ENCODE measurements around the gene MAP4. TPM values are rescaled to one million over a fixed set of nuclear protein-coding genes. Genes with fewer than 3 reads are reported as not detected.

MAP4 gene
- total and polyA plus RNA-seq, 2 donors (not counting 3 experiments of a cell fraction or from before 2014, with no cell fraction given) = 121 to 290 TPM

DNA sequence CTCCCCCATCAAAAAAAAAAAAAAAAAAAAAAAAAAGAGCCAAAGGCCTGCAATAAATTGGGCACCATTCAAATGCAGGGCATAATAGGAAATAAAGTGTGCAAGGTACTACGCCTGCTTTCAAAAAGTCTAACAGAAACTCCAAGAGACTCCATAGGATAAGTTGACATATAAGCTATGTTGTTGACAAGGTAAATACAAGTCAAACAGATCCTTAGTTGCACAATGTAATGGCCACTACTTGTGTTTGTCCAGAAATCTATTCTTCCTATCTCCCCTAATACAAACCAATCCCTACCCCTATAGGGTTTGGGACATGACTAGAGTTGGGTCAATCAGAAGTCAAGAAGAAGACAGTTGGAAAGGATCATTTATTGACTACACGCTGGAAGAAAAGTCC, 16.0 kb downstream of the MAP4 start:
- Histone ChIP-seq H3K27ac (ENCODE audit: insufficient read depth, low read depth, low read length) (no peak overlapping the region), H3K9ac (replicated peaks; ENCODE audit: extremely low read depth, insufficient read depth, low read length) (no peak overlapping the region), H3K4me3 (replicated peaks in 1 of 3; ENCODE audit: insufficient read depth in 1 of 3, low read depth in 1 of 3, low read length in 3 of 3) (no peak overlapping the region), H3K79me2 (ENCODE audit: control insufficient read depth, insufficient read depth, low read length) (peaks cover 79% of the 10 kb centered on the region), H3K9me1 (replicated peaks; ENCODE audit: control insufficient read depth, extremely low read depth, insufficient read depth, low read length) (no peaks in the 10 kb centered on the region), H3K4me1 (ENCODE audit: control insufficient read depth, extremely low read depth, insufficient read depth, low read length) (no peaks in the 10 kb centered on the region), H3K4me2 (ENCODE audit: insufficient read depth, low read length) (no peak overlapping the region), H3K27me3 (ENCODE audit: control insufficient read depth in 2 of 2, insufficient read depth in 2 of 2, low read length in 2 of 2) (no peaks in the 10 kb centered on the region), H2AFZ (ENCODE audit: low read depth, low read length) (no peak overlapping the region), H3K36me3 (ENCODE audit: control insufficient read depth in 2 of 2, extremely low read depth in 1 of 2, insufficient read depth in 2 of 2, low read length in 2 of 2) (peaks cover 2 to 5% of the 10 kb centered on the region in 2 experiments), H3K9me3 (replicated peaks; ENCODE audit: control insufficient read depth, insufficient read depth, low read length) (no peaks in the 10 kb centered on the region), H4K20me1 (replicated peaks; ENCODE audit: control insufficient read depth, extremely low read depth, insufficient read depth, low read length) (peaks cover 9% of the 10 kb centered on the region)
- intact Hi-C loops (cut with micrococcal nuclease) (no loop called here), dilution Hi-C loops (cut with MboI; ENCODE audit: extremely low pct_ligation_motif_present, low sequenced_read_pairs) (no loop called here)
- FAIRE-seq = no peak
- CTCF ChIA-PET = interaction anchor here (0.8 to 3.8 kb wide), 2 partner anchors 10 to 151 kb away, joined by 3 to 16 read pairs; no protein-coding TSS in a partner anchor
- POLR2A ChIA-PET = no interaction called here
- TF ChIP-seq GATA2 (IDR thresholded peaks at IDR 0.05; ENCODE audit: insufficient read depth, insufficient read length, low read depth, low read length) (no peak), EZH2 (IDR thresholded peaks at IDR 0.05; ENCODE audit: borderline replicate concordance, low read depth, low read length, severe bottlenecking) (no peak), POLR2A (IDR thresholded peaks at IDR 0.05; ENCODE audit: low read depth, low read length) (no peak), POLR2AphosphoS5 (IDR thresholded peaks at IDR 0.05; ENCODE audit: insufficient read depth, low read depth, low read length) (no peak), JUN (IDR thresholded peaks at IDR 0.05; ENCODE audit: borderline replicate concordance, insufficient read depth, insufficient read length, low read depth) (no peak), MYC (IDR thresholded peaks at IDR 0.05; ENCODE audit: low read depth, low read length) (no peak), MAX (IDR thresholded peaks at IDR 0.05; ENCODE audit: insufficient read depth, insufficient read length) (no peak), FOS (IDR thresholded peaks at IDR 0.05; ENCODE audit: borderline replicate concordance, insufficient read depth, low read length) (no peak)
- TF ChIP-seq, protein P1, sequence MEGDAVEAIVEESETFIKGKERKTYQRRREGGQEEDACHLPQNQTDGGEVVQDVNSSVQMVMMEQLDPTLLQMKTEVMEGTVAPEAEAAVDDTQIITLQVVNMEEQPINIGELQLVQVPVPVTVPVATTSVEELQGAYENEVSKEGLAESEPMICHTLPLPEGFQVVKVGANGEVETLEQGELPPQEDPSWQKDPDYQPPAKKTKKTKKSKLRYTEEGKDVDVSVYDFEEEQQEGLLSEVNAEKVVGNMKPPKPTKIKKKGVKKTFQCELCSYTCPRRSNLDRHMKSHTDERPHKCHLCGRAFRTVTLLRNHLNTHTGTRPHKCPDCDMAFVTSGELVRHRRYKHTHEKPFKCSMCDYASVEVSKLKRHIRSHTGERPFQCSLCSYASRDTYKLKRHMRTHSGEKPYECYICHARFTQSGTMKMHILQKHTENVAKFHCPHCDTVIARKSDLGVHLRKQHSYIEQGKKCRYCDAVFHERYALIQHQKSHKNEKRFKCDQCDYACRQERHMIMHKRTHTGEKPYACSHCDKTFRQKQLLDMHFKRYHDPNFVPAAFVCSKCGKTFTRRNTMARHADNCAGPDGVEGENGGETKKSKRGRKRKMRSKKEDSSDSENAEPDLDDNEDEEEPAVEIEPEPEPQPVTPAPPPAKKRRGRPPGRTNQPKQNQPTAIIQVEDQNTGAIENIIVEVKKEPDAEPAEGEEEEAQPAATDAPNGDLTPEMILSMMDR (IDR thresholded peaks at IDR 0.05; ENCODE audit: extremely low read depth in 1 of 2, insufficient read depth in 1 of 2, low read depth in 1 of 2, low read length in 2 of 2) = no peak
- DNase-seq (ENCODE audit: low read depth, low spot score) = no peak
- BruUV-seq (replicated peaks) = no TSS peak

All from endothelial cell of umbilical vein (primary cell).